IPS-NIHi7 (cell line): ENCODE results near the gene ARSG.

Experiments used
- DNase-seq: peaks from one replicate; pipeline ENCODE4 v3.0.0; 2012; ENCODE audit warnings: mixed read lengths; ENCODE audit errors: extremely low spot score

The ARSG gene

GRCh38 chr17:68450801-68451200 lies 159.5 kb downstream of the ARSG start:
- no peak for DNase-seq

- DNase-seq = no peak
Observed at GRCh38 chr17:68451670-68452354, 160.5 kb downstream of the ARSG start.

GRCh38 chr17:68452724-68453290 lies 161.5 kb downstream of the ARSG start:
- DNase-seq = no peak

GRCh38 chr17:68453991-68454665 lies 162.8 kb downstream of the ARSG start:
- no peak for DNase-seq

- DNase-seq = no peak
Observed at GRCh38 chr17:68455901-68456338, 164.6 kb downstream of the ARSG start.

- DNase-seq = peak; percentile 86
Observed at GRCh38 chr17:68456339-68457167, 165.3 kb downstream of the ARSG start.

GRCh38 chr17:68457168-68457538 lies 165.9 kb downstream of the ARSG start, which contains the start of gene WIPI1:
WIPI1 (minus strand) TSS chr17:68457496; CDS start chr17:68457421, 75 bp downstream.
- DNase-seq = no peak

GRCh38 chr17:68457539-68458259 lies 166.4 kb downstream of the ARSG start:
- peak; percentile 97 for DNase-seq

- DNase-seq = no peak
Observed at GRCh38 chr17:68458260-68459036, 167.2 kb downstream of the ARSG start.

GRCh38 chr17:68459037-68459639 lies 167.8 kb downstream of the ARSG start:
- no peak for DNase-seq

GRCh38 chr17:68460146-68460545 lies 168.9 kb downstream of the ARSG start:
- no peak for DNase-seq

GRCh38 chr17:68460715-68461114 lies 169.4 kb downstream of the ARSG start:
- DNase-seq = no peak

GRCh38 chr17:68461122-68461539 lies 169.8 kb downstream of the ARSG start:
- DNase-seq = no peak

GRCh38 chr17:68461589-68461988 lies 170.3 kb downstream of the ARSG start:
- no peak for DNase-seq

- peak; percentile 68 for DNase-seq
Observed at GRCh38 chr17:68462381-68463210, 171.3 kb downstream of the ARSG start.

GRCh38 chr17:68463211-68464019 lies 172.1 kb downstream of the ARSG start:
- DNase-seq = no peak

- no peak for DNase-seq
Observed at GRCh38 chr17:68468334-68468733, 177.0 kb downstream of the ARSG start.

- DNase-seq = no peak
Observed at GRCh38 chr17:68468788-68469187, 177.5 kb downstream of the ARSG start.
